WERI-Rb-1 (cell line): Measurements from ENCODE around the gene CLK1.

Experiments used
- DNase-seq: peaks from one replicate; pipeline ENCODE4 v3.0.0-alpha.2; 2020
- H3K27ac ChIP-seq: fragments of 250-450 bp; sonication (Bioruptor Pico); 2 replicates; pipeline ENCODE4 v1.5.1; 2020; ENCODE audit warnings: mild to moderate bottlenecking, moderate library complexity
- H3K27me3 ChIP-seq: fragments of 250-450 bp; sonication (Bioruptor Pico); 2 replicates; pipeline ENCODE4 v1.5.1; 2021; ENCODE audit warnings: mild to moderate bottlenecking, low read depth, moderate library complexity; ENCODE audit not compliant: insufficient read depth, severe bottlenecking
- H3K36me3 ChIP-seq: fragments of 250-450 bp; sonication (Bioruptor Pico); 2 replicates; pipeline ENCODE4 v1.5.1; 2020; ENCODE audit warnings: mild to moderate bottlenecking, moderate library complexity
- H3K4me3 ChIP-seq: 2 replicates; pipeline ENCODE4 v1.5.1; 2011; ENCODE audit warnings: low read depth, mild to moderate bottlenecking, control low read depth, low read length
- H3K9me3 ChIP-seq: fragments of 250-450 bp; sonication (Bioruptor Pico); 2 replicates; pipeline ENCODE4 v1.5.1; 2021; ENCODE audit warnings: mild to moderate bottlenecking, moderate library complexity; ENCODE audit not compliant: severe bottlenecking
- TF ChIP-seq, protein P1 (sequence below): IDR thresholded peaks from 2 replicates; pipeline ENCODE4 v1.5.1; 2011; ENCODE audit warnings: low read depth, mild to moderate bottlenecking, control low read depth, inconsistent platforms, low read length

CLK1 gene

DNA sequence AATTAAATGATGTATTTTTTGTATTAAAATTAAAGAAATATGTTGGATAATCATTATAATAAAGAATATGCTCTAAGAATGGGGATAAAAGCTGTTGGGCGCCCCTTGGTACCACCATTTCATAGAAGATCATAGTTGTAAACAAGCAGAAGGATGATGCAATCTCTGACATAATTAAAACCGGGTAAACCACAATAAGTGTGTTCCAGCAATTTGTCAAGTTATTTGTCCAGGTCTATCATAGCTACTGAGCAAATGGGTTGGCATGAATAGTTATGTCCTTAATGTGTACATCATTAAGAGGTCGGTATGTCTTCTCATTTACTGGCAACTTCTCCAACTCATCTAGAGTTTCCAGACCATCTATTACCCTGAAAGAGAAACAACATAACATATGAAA lies 6.7 kb upstream of the CLK1 start:
- Histone ChIP-seq H3K9me3 (no peaks in the 10 kb centered on the region), H3K4me3 (no peak overlapping the region), H3K27me3 (no peaks in the 10 kb centered on the region), H3K27ac (no peak overlapping the region), H3K36me3 (peaks cover 12% of the 10 kb centered on the region)
- TF ChIP-seq, protein P1, sequence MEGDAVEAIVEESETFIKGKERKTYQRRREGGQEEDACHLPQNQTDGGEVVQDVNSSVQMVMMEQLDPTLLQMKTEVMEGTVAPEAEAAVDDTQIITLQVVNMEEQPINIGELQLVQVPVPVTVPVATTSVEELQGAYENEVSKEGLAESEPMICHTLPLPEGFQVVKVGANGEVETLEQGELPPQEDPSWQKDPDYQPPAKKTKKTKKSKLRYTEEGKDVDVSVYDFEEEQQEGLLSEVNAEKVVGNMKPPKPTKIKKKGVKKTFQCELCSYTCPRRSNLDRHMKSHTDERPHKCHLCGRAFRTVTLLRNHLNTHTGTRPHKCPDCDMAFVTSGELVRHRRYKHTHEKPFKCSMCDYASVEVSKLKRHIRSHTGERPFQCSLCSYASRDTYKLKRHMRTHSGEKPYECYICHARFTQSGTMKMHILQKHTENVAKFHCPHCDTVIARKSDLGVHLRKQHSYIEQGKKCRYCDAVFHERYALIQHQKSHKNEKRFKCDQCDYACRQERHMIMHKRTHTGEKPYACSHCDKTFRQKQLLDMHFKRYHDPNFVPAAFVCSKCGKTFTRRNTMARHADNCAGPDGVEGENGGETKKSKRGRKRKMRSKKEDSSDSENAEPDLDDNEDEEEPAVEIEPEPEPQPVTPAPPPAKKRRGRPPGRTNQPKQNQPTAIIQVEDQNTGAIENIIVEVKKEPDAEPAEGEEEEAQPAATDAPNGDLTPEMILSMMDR = no peak
- no peak for DNase-seq

DNA sequence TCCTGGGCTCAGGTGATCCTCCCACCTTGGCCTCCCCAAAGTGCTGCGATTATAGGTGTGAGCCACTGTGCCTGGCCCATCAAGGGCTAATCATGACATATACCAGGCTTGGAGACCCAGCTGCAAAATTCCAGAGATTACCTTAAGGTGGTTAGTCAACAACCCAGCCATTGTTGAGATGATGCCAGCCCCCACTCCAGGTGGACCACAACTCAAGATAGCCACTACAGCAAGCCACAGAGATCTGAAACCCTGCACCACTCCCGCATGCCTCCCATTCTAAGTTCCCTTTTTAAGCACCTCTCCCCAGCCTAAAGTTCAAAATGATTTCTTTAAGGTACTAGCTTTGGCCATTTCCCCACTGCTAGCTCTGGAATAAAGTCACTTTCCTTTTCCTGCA lies 4.6 kb upstream of the CLK1 start:
- no peak overlapping the region for H3K27ac ChIP-seq
- DNase-seq = no peak
- H3K4me3 ChIP-seq = no peak overlapping the region
- no peaks in the 10 kb centered on the region for H3K9me3 ChIP-seq
- TF ChIP-seq, protein P1 = no peak
- peaks cover 4% of the 10 kb centered on the region for H3K36me3 ChIP-seq
- H3K27me3 ChIP-seq = no peaks in the 10 kb centered on the region

DNA sequence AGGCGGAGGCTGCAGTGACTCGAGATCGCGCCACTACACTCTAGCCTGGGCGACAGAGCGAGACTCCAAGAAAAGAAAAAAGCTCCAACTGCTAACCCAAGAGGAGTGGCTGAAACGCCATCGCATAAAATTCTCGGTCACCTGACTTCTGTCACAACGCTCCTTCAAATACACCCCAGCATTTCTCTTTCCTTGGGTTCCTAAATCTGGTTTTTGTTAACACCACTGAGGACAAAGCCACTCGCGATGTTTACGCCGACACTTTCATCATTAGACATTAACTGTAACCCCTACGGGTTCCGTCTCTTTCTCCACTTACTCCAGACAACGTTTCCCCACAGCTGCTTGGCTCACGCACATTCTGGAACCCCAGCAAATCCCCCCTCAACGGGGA lies 679 bp downstream of the CLK1 start:
- peaks cover 50% of the 10 kb centered on the region for H3K36me3 ChIP-seq
- H3K9me3 ChIP-seq = no peaks in the 10 kb centered on the region
- no peaks in the 10 kb centered on the region for H3K27me3 ChIP-seq
- H3K4me3 ChIP-seq = peak overlapping the region; percentile 70
- TF ChIP-seq, protein P1 = no peak
- DNase-seq = no peak
- peak overlapping the region; percentile 99 for H3K27ac ChIP-seq

DNA sequence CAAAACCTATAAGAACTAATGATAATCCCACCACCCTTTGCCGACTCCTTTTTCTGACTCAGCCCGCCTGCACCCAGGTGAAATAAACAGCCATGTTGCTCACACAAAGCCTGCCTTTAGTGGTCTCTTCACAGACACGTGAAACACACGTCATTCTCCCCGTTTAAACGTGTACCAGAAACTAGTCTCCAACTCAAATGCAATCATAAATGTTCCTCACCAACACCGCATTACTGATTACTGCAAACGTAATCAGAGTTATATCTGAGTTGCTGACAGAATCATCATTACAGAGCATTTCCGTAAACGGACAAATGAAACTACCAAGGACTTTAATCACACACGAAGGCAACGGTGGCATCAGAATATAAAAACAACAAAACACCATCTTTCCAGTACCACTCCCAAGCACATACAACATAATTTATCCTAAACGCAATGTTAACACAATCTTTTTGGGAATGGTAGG lies 1.9 kb downstream of the CLK1 start:
- peak overlapping the region; percentile 70 for H3K4me3 ChIP-seq
- peak overlapping the region; percentile 99 for H3K27ac ChIP-seq
- H3K27me3 ChIP-seq = no peaks in the 10 kb centered on the region
- H3K9me3 ChIP-seq = no peaks in the 10 kb centered on the region
- TF ChIP-seq, protein P1 = no peak
- peak; percentile 16 for DNase-seq
- H3K36me3 ChIP-seq = peaks cover 62% of the 10 kb centered on the region

DNA sequence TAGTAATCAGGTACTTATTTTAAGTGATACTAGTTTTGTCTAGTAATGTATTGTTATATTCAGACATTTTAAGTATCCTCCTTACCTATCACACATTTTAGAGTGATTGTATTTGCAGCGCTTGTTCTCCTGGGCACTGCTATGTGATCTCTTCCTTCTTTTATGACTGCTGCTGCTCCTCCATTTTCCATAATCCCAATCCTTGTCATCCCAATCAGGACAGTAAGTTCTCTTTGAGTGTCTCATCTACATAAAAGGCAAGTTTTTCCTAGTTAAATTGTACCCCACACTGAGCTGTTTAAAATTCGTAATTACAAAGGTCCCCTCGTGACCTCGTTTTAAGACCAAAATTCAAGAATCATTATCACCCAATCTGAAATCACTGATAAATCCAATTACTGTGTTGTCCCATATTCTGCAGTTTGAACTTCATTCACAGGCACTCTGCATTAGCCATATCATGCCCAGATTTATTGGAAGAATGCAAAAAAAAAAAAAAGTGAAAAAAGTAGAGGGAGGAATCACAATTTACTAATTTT lies 2.8 kb downstream of the CLK1 start:
- peak overlapping the region; percentile 99; the same call in 1 of the 2 replicates for H3K27ac ChIP-seq
- H3K4me3 ChIP-seq = peak overlapping the region; percentile 70
- H3K36me3 ChIP-seq = peaks cover 71% of the 10 kb centered on the region
- no peaks in the 10 kb centered on the region for H3K27me3 ChIP-seq
- no peaks in the 10 kb centered on the region for H3K9me3 ChIP-seq
- DNase-seq = no peak
- TF ChIP-seq, protein P1 = no peak

DNA sequence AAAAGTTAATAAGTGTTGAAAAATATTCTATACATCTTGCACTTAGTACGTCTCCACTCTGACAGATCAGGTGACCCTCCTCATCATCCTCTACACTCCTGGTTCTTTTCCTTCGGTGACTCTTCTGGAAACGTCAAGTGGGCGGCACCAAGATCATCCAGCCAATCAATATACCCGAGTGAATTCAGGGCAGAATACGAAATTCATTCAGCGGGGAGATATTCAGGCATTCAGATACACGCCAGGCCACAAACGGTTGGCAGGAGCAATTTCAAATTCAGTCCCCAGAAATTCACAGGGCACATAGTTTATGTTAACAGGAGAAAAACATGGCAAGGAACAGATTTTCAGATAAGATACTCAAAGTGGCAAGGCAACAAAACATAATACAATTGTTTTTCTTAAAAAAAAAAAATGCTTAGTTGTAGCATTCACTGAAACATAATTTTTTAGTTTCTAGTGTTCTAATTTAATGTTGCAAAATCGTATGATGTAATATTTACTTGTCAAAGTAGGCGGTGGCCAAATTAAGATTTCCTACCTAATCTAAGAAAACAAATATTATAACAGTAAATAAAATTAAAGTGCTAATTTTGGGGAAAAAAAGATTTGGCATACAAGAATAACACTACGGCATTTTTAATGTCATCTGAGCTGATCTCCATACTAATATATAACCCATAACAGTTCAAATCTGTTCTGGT lies 4.2 kb downstream of the CLK1 start:
- H3K36me3 ChIP-seq = peaks cover 85% of the 10 kb centered on the region

More for the DNA sequence above, 4.2 kb downstream of the CLK1 start:
- no peak for DNase-seq
- Histone ChIP-seq H3K27ac (no peak overlapping the region), H3K27me3 (no peaks in the 10 kb centered on the region), H3K9me3 (no peaks in the 10 kb centered on the region), H3K4me3 (no peak overlapping the region)
- TF ChIP-seq, protein P1 = no peak
